GM08714 (cell line): ENCODE results near the gene IRAK4.
"Not testable (repeated sequence)": the region's sequence is repeated elsewhere in the genome, so short reads cannot be mapped to it uniquely, and the experiment has no call there.

Source experiments
- H3K4me3 ChIP-seq: fragments of 200-500 bp; sonication (Bioruptor generic); 2 replicates; pipeline ENCODE4 v1.5.1; 2014; ENCODE audit warnings: mild to moderate bottlenecking, low read length, inconsistent platforms
- ZNF274 ChIP-seq: IDR thresholded peaks from 2 replicates; pipeline ENCODE4 v1.6.1; 2012; ENCODE audit warnings: mild to moderate bottlenecking, low read depth, low read length

IRAK4 gene

GRCh38 chr12:43758728-43759563 lies at the start of gene IRAK4, which contains the start of gene PUS7L:
TSS of gene IRAK4 (plus strand) at chr12:43758951. CDS start at chr12:43768112, 9,161 bp downstream.
TSS of gene PUS7L (minus strand) at chr12:43758790. CDS start at chr12:43755245, 3,545 bp downstream.
- TF ChIP-seq ZNF274 = no peak
- peak within 1 kb of the TSS; percentile 94 for H3K4me3 ChIP-seq

- TF ChIP-seq ZNF274 = no peak
These were observed 47.4 kb upstream of the IRAK4 start for GRCh38 chr12:43711348-43711747.

GRCh38 chr12:43722621-43723020 lies 36.1 kb upstream of the IRAK4 start:
- H3K4me3 ChIP-seq = no peak overlapping the region
- TF ChIP-seq ZNF274 = no peak

More at GRCh38 chr12:43711348-43711747, 47.4 kb upstream of the IRAK4 start:
- no peak overlapping the region for H3K4me3 ChIP-seq

GRCh38 chr12:43723134-43723533 lies 35.6 kb upstream of the IRAK4 start:
- no peak for TF ChIP-seq ZNF274
- H3K4me3 ChIP-seq = no peak overlapping the region

- H3K4me3 ChIP-seq = no peak overlapping the region
- TF ChIP-seq ZNF274 = no peak
These were observed 30.6 kb upstream of the IRAK4 start for GRCh38 chr12:43728117-43728516.

GRCh38 chr12:43728698-43729097 lies 30.1 kb upstream of the IRAK4 start:
- H3K4me3 ChIP-seq = no peak overlapping the region
- TF ChIP-seq ZNF274 = no peak

GRCh38 chr12:43730283-43730682 lies 28.5 kb upstream of the IRAK4 start:
- TF ChIP-seq ZNF274 = no peak
- no peak overlapping the region for H3K4me3 ChIP-seq

GRCh38 chr12:43733687-43734086 lies 25.1 kb upstream of the IRAK4 start:
- no peak overlapping the region for H3K4me3 ChIP-seq
- no peak for TF ChIP-seq ZNF274

- H3K4me3 ChIP-seq = no peak overlapping the region
- no peak for TF ChIP-seq ZNF274
These were observed 21.8 kb upstream of the IRAK4 start for GRCh38 chr12:43736927-43737440.

GRCh38 chr12:43737646-43738045 lies 21.1 kb upstream of the IRAK4 start:
- H3K4me3 ChIP-seq = no peak overlapping the region
- TF ChIP-seq ZNF274 = no peak

GRCh38 chr12:43740511-43741100 lies 18.1 kb upstream of the IRAK4 start:
- H3K4me3 ChIP-seq = no peak overlapping the region
- TF ChIP-seq ZNF274 = no peak

GRCh38 chr12:43742106-43742505 lies 16.6 kb upstream of the IRAK4 start:
- no peak overlapping the region for H3K4me3 ChIP-seq
- TF ChIP-seq ZNF274 = no peak

GRCh38 chr12:43744826-43745225 lies 13.9 kb upstream of the IRAK4 start:
- H3K4me3 ChIP-seq = no peak overlapping the region
- TF ChIP-seq ZNF274 = no peak

GRCh38 chr12:43749016-43749415 lies 9.7 kb upstream of the IRAK4 start:
- H3K4me3 ChIP-seq = no peak overlapping the region
- no peak for TF ChIP-seq ZNF274

- TF ChIP-seq ZNF274 = no peak
- no peak overlapping the region for H3K4me3 ChIP-seq
These were observed 7.9 kb upstream of the IRAK4 start for GRCh38 chr12:43750814-43751213.

- H3K4me3 ChIP-seq = not testable (repeated sequence)
These were observed 7.4 kb upstream of the IRAK4 start for GRCh38 chr12:43751360-43751759.
